Skeletal muscle satellite cell (primary cell): Measurements from ENCODE around the gene BAIAP2.

Source experiments
- H3K27me3 ChIP-seq: 2 replicates; pipeline ENCODE4 v1.7.0; 2013; ENCODE audit warnings: low read length; ENCODE audit not compliant: control insufficient read depth, insufficient read depth
- H3K36me3 ChIP-seq: 2 replicates; pipeline ENCODE4 v1.7.0; 2013; ENCODE audit warnings: mild to moderate bottlenecking, control low read depth, low read length; ENCODE audit not compliant: insufficient read depth
- H3K4me1 ChIP-seq: 2 replicates; pipeline ENCODE4 v1.7.0; 2013; ENCODE audit warnings: low read length; ENCODE audit not compliant: control insufficient read depth, insufficient read depth
- H3K4me2 ChIP-seq: 2 replicates; pipeline ENCODE4 v1.7.0; 2013; ENCODE audit warnings: mild to moderate bottlenecking, low read length
- H3K4me3 ChIP-seq: 2 replicates; pipeline ENCODE4 v1.7.0; 2013; ENCODE audit warnings: low read length
- H3K9ac ChIP-seq: 2 replicates; pipeline ENCODE4 v1.7.0; 2013; ENCODE audit warnings: mild to moderate bottlenecking, low read depth, low read length, moderate library complexity
- H3K9me3 ChIP-seq: replicated peaks from 2 replicates; pipeline ENCODE4 v1.7.0; 2013; ENCODE audit warnings: mild to moderate bottlenecking, control low read depth, low read length

Gene BAIAP2

GRCh38 chr17:80995131-80995530 lies 39.8 kb upstream of the BAIAP2 start:
- Histone ChIP-seq H3K36me3 (peaks cover 44% of the 10 kb centered on the region), H3K27me3 (peaks cover 3% of the 10 kb centered on the region)

DNA sequence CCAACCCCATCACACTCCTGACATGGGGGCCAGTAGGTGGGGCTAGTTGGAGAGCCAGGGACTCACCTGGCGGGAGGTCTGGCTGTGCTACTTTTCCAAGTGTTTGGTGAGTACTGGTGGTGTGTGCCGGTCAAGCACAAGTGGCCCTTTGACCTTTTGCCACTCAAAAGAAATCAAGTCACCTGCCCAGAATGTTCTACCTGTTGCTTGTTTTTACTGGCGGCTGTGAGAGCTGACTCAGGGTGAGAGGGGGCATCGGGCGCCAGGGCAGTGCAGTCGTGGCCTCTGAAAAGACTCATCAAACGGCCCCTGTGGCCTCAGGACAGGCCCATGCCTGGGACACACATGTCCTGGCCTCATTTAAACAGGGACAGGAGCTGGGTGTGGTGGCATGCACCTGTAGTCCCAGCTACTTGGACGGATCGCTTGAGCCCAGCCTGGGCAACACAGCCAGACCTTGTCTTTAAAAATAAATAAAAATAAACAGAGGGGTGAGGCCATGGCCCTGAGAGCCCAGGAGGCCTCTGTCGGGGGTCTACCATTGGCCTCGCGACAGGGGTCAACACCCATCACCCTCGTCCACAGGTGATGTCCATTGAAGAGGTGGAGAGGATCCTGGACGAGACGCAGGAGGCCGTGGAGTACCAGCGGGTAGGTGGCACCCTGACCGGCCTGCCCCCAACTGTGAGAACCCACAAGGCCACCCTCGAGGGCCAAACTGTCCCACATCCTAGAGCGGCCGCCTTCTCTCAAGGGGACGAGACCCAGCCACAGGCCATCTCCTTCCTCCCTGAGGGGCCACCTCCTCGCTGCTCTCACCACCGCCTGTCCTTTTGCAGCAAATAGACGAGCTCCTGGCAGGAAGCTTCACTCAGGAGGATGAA lies 38.3 kb upstream of the BAIAP2 start:
- peaks cover 16% of the 10 kb centered on the region for H3K4me1 ChIP-seq
- H3K36me3 ChIP-seq = peaks cover 44% of the 10 kb centered on the region

More at GRCh38 chr17:80995131-80995530, 39.8 kb upstream of the BAIAP2 start:
- Histone ChIP-seq H3K4me1 (peaks cover 11% of the 10 kb centered on the region), H3K9ac (no peak overlapping the region), H3K9me3 (no peaks in the 10 kb centered on the region), H3K4me3 (no peak overlapping the region), H3K4me2 (no peak overlapping the region)

DNA sequence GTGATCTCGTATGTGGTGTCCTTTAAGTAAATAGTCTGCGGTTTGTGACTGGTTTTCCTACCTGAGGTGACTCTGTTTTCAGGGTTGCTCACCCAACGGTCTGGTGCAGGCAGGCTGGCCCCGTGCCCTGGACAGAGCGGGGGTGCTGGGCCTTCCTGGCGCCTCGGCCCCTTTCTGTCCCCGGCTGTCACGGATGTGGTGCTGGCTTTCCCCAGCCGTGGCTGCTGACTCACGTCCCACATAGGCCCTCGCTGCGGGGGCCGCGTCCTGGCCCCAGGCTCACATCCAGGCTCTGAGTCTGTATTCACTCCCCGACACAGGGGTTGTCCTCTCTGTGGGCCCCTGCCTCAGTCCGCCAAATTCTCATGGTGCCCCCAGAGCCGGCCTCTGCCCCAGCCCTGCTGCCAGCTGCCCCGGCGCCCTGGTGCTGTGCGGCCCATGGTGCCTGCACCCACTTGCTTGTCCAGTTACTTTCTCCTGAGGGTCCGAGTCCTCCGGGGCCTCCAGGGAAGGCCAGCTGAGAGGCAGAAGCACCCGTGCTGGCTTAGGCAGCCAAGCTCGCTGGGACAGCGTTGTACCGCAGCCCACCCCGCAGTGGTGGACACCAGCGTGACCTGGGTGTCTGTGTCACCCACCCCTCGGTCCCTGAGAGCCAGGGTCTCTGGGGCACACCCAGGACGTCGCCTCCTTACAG lies 37.4 kb upstream of the BAIAP2 start:
- Histone ChIP-seq H3K9me3 (no peaks in the 10 kb centered on the region), H3K4me1 (peaks cover 24% of the 10 kb centered on the region), H3K27me3 (peaks cover 22% of the 10 kb centered on the region), H3K4me2 (no peak overlapping the region), H3K4me3 (no peak overlapping the region), H3K36me3 (peaks cover 44% of the 10 kb centered on the region), H3K9ac (no peak overlapping the region)

More for the DNA sequence above, 38.3 kb upstream of the BAIAP2 start:
- no peaks in the 10 kb centered on the region for H3K9me3 ChIP-seq
- H3K4me3 ChIP-seq = no peak overlapping the region
- no peak overlapping the region for H3K9ac ChIP-seq
- H3K27me3 ChIP-seq = peaks cover 15% of the 10 kb centered on the region
- no peak overlapping the region for H3K4me2 ChIP-seq

DNA sequence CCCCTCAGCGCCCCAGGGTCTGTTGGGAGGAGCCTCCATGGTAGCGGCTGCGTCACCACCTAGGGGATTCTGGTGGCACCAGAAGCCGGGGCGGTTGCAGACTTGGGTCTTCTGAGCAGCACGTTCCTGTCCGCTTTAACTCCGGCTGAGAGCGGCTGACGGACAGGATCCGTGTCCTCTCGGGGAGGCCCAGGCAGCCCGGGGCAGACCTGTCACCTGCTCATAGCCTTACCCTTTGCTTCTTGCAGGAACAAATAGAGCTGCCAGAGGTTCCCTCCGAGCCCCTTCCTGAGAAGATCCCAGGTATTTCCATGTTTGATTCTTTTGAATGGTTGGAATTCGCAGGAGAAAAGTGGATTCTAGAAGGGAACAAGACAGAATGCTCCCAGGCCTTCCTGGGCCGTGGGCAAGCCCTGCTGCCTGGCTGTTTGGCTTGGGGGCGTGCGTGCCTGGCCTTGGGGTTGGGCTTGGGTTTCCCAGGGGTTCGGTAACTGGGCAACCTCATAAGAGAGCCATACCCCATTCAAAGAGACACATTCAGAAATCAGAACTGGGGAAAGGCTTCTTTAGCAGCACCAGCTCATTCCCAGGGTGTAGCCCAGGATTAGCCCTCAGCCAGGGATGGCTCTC lies 36.7 kb upstream of the BAIAP2 start:
- Histone ChIP-seq H3K9ac (no peak overlapping the region), H3K36me3 (peaks cover 44% of the 10 kb centered on the region)

DNA sequence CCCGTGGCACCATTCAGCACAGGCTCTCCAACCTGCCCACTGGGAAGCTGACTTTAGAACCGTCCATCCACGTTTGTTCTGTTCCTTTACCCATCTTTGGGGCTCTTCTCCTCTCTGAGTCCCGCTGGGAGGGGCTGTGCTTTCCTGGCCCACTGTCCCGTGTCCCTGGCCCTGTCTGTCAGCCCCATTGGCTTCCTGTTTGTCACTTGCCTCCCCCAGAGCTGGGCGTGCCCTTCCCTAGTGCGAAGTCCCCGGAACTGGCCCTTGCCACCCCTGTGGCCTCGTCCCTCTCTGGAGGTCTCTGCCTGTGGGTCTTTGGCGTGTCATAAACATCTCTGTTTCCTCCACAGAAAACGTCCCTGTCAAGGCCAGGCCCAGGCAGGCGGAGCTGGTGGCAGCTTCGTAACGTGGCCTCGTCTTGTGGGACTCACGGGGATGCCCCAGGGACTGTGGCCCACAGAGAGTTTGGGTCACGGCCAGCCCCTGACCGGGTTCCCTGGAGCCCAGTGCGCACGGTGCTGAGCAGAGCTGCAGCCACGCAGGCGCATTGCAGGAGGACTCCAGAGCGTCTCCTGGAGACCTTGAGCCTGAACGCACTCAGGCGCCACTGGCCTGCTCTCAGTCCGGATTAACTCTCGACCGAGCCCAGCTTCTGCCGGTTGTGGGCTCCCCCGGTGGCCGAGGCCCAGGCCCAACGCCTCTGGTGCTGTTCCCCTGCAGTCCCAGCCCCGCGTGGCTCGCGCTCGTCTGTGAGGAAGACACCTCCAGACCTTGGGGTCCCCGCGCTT lies 36.0 kb upstream of the BAIAP2 start:
- peaks cover 17% of the 10 kb centered on the region for H3K4me1 ChIP-seq
- H3K9me3 ChIP-seq = no peaks in the 10 kb centered on the region
- peaks cover 44% of the 10 kb centered on the region for H3K36me3 ChIP-seq
- peaks cover 34% of the 10 kb centered on the region for H3K27me3 ChIP-seq
- no peak overlapping the region for H3K9ac ChIP-seq
- H3K4me3 ChIP-seq = no peak overlapping the region
- H3K4me2 ChIP-seq = no peak overlapping the region

More for the DNA sequence above, 36.7 kb upstream of the BAIAP2 start:
- H3K27me3 ChIP-seq = peaks cover 27% of the 10 kb centered on the region
- H3K4me3 ChIP-seq = no peak overlapping the region
- no peak overlapping the region for H3K4me2 ChIP-seq
- H3K9me3 ChIP-seq = no peaks in the 10 kb centered on the region
- peaks cover 17% of the 10 kb centered on the region for H3K4me1 ChIP-seq

DNA sequence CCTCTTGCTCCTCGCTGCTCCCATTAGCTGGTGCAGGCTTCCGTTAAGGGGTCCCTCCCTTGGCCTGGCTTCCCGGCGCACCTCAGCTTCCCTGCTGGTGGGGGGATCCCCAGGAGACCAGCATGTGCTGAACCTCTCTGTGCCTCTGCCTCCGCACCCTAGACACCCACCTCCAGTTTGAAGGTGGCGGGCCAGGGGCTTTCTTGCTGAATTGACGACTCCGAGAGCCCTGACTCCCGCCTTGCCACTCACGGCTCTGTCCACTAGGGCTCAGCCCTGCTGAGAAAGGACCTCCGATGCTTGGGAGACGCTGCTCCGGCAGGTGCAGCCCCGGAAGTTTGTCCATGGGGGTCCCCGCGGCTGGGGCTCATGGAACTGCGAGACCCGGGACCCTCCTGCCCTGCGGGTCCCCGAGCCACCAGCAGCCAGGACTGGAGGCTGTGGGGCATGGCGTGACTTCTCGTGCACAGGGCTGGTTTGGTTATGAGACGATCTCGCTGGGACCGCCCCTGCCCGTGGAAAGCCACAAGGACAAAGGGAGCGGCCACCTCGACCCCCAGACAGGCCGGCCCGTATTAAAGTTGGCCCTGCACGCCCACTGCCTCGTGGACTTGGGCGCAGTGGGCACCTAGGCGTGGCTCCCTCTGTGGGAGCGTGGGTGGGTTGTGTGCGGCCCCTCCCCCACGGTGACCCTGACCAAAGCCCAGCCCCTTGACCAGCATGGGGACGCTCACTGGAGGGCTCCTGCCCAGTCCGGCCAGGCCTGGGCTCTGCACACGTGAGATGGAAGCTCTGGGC lies 35.2 kb upstream of the BAIAP2 start:
- no peak overlapping the region for H3K4me3 ChIP-seq
- H3K4me1 ChIP-seq = peaks cover 17% of the 10 kb centered on the region
- H3K36me3 ChIP-seq = peaks cover 44% of the 10 kb centered on the region
- no peaks in the 10 kb centered on the region for H3K9me3 ChIP-seq
- H3K4me2 ChIP-seq = no peak overlapping the region
- peaks cover 39% of the 10 kb centered on the region for H3K27me3 ChIP-seq
- no peak overlapping the region for H3K9ac ChIP-seq

DNA sequence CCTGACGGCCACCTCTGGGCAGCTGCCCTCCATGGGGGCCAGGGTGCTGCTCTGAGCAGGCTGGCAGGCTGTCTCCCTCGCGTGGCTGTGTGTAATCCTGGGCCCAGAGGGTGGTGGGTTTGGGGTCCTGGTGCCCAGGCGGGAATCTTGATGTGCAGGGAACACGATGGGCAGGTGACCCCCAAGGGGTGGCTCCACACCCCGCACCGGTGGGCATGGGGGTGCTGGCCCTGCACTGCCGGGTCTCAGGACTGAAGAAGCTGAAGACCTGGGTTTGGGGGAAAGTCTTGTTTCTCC lies 34.7 kb upstream of the BAIAP2 start:
- no peaks in the 10 kb centered on the region for H3K9me3 ChIP-seq
- peaks cover 41% of the 10 kb centered on the region for H3K27me3 ChIP-seq
- no peak overlapping the region for H3K4me2 ChIP-seq
- peaks cover 17% of the 10 kb centered on the region for H3K4me1 ChIP-seq
- H3K36me3 ChIP-seq = peaks cover 40% of the 10 kb centered on the region
- H3K9ac ChIP-seq = no peak overlapping the region
- H3K4me3 ChIP-seq = no peak overlapping the region

GRCh38 chr17:81000631-81001357 lies 34.2 kb upstream of the BAIAP2 start:
- Histone ChIP-seq H3K9me3 (no peaks in the 10 kb centered on the region), H3K4me3 (no peak overlapping the region), H3K27me3 (peaks cover 41% of the 10 kb centered on the region), H3K4me2 (no peak overlapping the region), H3K36me3 (peaks cover 38% of the 10 kb centered on the region), H3K4me1 (peaks cover 17% of the 10 kb centered on the region), H3K9ac (no peak overlapping the region)

DNA sequence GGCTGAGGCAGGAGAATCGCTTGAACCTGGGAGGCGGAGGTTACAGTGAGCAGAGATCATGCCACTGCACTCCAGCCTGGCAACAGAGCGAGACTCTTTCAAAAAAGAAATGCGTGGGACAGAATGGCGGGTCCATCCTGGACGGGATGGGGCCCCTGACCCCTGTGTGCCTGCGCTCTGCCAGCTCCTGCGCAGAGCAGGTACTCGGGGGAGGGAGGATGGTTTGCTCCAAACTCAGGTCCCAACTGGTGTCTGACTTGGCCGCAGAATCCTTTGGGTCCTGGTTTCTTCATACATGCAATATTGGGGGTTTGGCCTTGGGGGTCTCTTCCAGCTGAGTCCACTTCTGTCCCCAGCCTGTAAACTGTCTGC lies 33.0 kb upstream of the BAIAP2 start:
- Histone ChIP-seq H3K4me2 (no peak overlapping the region), H3K4me1 (peaks cover 17% of the 10 kb centered on the region), H3K9ac (no peak overlapping the region), H3K27me3 (peaks cover 53% of the 10 kb centered on the region), H3K4me3 (no peak overlapping the region), H3K36me3 (peaks cover 28% of the 10 kb centered on the region), H3K9me3 (no peaks in the 10 kb centered on the region)
